Gastroesophageal sphincter (tissue), 3 donors: ENCODE data around the gene LTBR.

Experiments
- POLR2AphosphoS5 ChIP-seq: sonication (generic); formaldehyde crosslinking; IDR thresholded peaks from one replicate; pipeline ENCODE4 v1.6.1; 2017; ENCODE audit warnings: antibody characterized with exemption
- TF ChIP-seq, protein P1 (sequence below), 4 experiments: fragments of 200-600 bp in 2 of 4; fragments of 450-650 bp in 2 of 4; sonication (generic) in 1 of 4; IDR thresholded peaks; one replicate each; pipeline ENCODE4 v1.5.1; 2017 to 2019; ENCODE audit warnings: antibody characterized with exemption in 4 of 4, mild to moderate bottlenecking in 2 of 4, moderate library complexity in 2 of 4

DNA sequence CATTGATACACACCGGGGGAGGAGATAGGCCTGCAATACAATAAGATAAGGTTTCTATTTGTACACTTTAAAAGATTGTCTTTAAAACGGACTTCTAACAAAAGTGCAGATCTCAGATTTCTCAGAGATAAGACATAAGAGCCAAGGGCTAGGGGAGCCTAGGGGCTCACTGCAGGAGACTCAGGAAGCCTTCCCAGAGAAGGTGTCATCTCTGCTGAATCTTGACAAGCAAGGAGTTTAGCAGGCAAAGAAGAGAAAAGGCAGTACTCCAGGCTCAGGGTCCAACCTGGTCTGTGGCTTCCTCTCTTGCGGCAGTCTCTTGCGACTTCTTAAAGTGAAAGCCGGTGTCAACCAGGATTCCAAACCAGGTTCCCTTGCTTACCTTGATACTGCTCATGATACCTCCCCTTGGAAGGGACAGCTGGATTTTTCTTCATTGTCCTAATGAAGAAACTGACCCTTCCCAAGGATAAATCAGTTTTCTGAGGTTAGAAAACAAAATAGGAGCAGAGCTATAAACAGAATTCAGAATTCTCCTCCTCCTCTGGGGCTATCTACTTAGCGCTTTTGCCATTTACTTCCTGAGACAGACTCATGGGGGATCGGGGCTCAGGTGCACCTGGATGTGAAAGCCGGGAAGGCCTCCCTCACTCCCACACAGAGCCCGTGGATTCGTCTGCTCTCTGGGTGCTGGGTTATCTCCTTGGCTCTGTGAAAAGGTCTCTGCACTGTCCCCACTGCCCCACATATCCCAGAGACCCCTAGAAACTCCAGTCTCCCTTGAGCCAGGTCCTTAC lies 6.9 kb upstream of the LTBR start:
- TF ChIP-seq, protein P1, sequence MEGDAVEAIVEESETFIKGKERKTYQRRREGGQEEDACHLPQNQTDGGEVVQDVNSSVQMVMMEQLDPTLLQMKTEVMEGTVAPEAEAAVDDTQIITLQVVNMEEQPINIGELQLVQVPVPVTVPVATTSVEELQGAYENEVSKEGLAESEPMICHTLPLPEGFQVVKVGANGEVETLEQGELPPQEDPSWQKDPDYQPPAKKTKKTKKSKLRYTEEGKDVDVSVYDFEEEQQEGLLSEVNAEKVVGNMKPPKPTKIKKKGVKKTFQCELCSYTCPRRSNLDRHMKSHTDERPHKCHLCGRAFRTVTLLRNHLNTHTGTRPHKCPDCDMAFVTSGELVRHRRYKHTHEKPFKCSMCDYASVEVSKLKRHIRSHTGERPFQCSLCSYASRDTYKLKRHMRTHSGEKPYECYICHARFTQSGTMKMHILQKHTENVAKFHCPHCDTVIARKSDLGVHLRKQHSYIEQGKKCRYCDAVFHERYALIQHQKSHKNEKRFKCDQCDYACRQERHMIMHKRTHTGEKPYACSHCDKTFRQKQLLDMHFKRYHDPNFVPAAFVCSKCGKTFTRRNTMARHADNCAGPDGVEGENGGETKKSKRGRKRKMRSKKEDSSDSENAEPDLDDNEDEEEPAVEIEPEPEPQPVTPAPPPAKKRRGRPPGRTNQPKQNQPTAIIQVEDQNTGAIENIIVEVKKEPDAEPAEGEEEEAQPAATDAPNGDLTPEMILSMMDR (IDR thresholded peaks at IDR 0.05), result no peak
- TF ChIP-seq POLR2AphosphoS5, result no peak
